TTC549 (cell line): ENCODE data around the gene RERG.

ENCODE experiments used
- FAIRE-seq: peaks from 2 replicates; lab custom pipeline; 2012; peaks lifted over from hg19 to GRCh38; lab: Jason Lieb, UNC

The RERG gene

DNA sequence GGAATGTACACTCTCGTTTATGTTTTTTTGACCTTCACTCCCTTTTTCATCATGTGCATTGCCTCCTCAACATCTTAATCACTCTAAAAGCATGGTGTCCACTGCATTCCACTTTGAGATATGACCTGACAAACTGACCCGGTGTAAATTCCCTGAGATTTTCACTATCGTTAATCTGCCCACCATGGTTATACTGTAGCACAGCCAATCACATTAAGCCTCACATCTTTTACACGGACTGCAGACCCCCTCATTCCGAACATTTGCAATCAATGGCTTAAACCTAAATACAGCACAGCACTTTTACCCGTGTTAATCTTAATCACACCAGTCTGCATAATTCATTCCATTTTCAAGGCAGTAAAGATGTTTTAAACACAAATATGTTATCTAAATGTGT is 2.4 kb downstream of the RERG start:
- no peak for FAIRE-seq

DNA sequence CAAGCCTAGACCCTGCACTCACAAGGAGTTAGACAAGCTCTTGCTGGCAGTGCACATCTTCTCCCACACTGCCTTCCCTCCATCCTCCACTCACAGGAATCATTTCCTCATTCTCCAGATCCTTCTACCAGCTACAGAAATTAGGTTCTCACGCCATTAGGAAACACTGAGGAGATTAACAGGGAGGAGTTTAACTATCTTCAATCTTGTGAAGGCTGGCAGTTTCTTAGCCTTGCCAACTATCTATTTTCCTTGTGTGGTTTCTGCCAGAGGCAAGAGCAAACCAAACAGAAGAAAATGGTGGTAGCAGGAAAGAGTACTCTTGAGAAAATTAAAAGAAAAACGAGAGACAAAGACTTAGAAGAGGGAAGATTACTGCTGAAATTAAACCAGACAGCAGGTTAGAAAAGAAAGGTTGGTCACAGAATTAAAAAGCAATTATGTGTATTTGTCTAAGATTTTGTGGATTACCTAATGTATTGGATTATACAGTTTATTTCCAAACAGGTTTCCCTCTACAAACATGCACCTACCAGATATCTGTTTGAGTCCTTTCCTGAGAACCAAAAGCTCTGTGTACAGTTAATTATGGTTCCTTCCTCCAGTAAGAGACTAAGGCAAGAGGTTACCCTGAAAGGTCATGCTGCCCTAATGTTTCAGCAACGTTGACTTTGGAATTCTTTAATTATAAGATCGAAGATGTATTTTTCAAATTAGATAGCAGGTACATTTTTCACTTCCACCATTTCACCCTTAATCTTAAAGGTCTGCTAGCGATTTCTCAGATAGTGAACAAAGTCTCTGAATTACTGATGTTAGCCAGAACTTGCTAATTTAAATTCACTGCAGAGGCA is 5.0 kb downstream of the RERG start:
- no peak for FAIRE-seq

DNA sequence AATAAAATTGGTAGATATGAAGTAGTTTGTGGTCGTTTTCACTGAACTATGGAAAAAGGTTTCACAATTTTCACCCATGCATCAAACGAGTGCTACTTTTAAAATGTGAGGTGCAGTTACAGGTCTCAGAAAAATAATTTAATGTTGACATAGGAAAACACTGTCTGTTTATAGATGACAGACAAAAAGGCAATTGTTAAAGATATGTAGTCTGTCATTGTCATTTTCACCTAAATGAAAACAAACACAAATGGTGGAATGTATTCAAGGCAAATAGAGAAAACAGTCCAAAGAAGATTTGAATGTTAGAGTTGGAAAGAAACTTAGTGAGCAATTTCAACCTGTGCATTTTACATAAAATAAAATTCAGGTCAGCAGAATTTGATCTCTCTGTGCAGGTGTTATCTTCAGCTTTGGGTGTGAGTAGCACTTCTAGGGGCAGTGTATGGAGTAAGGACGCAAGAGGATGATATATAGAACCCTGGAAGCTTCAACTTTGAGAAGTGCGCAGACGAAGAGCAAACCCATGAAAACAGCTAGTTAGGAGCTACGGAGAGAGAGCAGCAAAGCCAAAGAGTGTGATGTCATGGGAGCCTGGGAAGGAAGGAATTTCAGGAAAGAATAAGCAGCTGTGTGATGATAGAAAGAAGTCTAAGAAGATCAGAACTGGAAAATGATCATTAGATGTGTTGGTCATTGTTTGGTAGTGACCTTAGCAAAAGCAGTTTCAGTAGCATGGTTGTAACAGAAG is 6.2 kb downstream of the RERG start:
- no peak for FAIRE-seq

DNA sequence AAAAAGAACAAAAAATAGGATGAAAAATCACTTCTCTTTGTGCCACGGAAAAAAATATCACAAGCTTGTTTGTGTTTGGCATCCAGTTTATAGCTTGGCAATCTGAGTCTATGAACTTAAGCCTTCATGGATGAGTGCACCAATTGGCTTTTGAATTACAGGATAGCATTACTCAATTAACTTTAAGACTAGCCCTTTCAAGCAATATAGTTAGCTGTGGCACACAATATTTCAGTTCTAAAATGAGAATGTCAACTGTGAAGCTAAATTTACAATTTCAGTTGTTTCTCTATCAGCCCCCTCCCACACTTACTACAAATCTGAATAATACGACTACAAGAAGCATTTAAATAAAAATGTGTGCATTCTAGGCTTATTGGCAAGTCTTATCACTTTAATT is 8.3 kb downstream of the RERG start:
- no peak for FAIRE-seq

GRCh38 chr12:15209782-15210181 is 11.4 kb downstream of the RERG start:
- no peak for FAIRE-seq

DNA sequence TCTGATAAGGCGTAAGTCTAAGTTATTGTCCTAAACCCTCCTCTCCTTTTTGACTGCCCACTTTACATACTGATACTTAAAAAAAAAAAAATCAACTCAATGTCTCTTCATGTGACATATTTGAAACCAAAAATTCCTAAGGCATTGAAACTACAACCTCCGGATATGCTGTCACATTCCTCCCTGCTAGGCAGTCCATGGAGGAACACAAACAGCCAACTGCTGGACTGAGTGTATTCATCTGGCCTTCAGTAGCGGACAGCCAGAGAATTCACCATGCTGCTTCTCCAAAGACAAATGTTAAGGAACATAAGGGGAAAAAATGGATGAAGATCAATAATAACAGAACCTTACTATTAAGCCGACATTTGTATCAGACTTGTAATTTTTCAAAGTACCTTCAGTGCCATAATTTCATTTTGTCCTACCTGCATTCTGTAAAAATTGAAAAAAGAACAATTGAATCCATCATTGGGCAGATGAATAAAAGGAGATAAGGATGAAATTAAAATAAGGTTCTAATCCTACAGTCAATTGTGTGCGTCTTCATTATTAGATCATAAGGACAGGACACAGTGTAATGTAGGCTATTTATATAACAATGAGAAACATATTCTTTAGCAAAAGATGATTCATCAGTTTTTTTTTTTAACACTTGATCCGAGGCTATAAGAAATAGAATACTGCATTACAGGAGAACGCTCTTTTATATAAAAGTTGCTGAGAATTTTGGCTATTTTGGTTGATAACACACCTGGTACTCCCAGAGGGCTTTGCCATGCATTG is 12.2 kb downstream of the RERG start:
- no peak for FAIRE-seq

DNA sequence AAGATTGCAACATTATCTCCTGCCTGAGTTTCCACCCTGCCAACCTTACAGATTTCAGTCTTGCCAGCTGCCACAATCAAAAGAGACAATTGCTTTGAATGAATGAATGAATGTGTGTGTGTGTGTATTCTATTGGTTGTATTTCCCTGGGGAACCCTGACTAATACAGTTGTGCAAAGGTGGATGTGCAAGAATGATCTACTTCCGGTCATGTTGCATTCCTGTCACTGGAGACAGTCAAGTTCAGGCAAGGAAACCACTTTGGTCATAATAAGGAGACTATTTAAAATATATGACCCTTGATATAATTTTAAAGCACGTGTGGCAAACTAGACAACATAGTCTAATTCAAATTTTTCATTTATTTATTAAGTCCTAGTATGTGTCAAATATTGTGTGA is 13.1 kb downstream of the RERG start:
- no peak for FAIRE-seq

- no peak for FAIRE-seq
Measured at GRCh38 chr12:15206831-15207389, 14.3 kb downstream of the RERG start.

GRCh38 chr12:15206338-15206737 is 14.9 kb downstream of the RERG start:
- FAIRE-seq = no peak

- FAIRE-seq = no peak
Measured at GRCh38 chr12:15205341-15206010, 15.7 kb downstream of the RERG start.

DNA sequence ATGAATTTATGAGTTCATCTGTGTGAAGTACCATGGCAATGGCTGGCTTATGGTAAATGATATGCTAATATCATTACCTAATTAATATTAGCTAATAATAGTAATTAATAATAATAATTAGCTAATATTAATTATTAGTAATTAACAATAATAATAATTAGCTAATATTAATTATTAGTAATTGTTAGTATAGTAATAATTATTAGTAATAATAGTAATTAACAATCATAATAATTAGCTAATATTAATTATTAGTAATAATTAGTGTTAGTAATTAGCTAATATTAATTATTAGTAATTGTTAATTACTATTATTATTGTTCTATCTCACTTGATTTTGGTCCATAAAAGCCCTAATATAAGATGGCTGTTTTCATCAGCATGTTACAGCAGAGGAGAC is 19.8 kb downstream of the RERG start:
- FAIRE-seq = peak; percentile 87

DNA sequence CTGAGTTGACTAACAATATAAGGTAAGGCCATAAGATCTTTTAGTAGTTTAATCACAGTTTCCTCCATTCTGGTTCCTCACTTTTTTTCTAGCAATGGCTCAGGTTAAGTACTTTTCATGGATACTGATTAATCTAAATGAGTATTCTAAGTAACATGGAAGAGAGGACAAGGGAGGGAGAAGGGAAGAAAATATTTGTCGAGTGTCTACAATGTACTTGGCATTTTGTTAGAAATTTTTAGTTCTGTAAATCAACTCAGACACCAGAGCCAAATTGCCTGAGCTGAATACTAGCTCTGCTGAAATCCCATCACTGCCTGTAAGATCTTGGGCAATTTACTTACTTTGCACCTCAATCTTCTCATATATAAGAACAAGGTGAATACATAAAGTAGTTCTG is 20.2 kb downstream of the RERG start:
- FAIRE-seq = no peak

GRCh38 chr12:15200641-15201040 is 20.6 kb downstream of the RERG start:
- FAIRE-seq = no peak

- no peak for FAIRE-seq
Measured at GRCh38 chr12:15199930-15200329, 21.3 kb downstream of the RERG start.

GRCh38 chr12:15196678-15197505 is 24.3 kb downstream of the RERG start:
- FAIRE-seq = no peak

DNA sequence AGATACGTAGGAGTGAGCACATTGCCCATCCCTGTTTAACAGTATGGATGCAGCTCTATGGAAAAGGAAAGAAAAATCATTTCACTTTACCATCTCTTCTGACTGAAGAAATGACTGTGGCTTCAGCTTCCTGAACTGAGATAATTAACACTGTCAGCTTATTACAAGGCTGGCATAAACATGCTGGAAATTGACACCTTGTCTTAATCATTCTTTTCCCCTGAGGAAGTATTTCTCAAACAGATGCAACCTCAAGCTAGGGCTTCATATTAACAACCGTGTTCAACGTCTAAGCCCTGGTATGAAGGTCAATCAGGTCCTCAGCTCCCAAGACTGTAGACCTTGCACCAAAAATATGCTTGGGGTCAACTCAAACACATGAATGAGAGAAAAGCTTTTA is 25.0 kb downstream of the RERG start:
- no peak for FAIRE-seq

DNA sequence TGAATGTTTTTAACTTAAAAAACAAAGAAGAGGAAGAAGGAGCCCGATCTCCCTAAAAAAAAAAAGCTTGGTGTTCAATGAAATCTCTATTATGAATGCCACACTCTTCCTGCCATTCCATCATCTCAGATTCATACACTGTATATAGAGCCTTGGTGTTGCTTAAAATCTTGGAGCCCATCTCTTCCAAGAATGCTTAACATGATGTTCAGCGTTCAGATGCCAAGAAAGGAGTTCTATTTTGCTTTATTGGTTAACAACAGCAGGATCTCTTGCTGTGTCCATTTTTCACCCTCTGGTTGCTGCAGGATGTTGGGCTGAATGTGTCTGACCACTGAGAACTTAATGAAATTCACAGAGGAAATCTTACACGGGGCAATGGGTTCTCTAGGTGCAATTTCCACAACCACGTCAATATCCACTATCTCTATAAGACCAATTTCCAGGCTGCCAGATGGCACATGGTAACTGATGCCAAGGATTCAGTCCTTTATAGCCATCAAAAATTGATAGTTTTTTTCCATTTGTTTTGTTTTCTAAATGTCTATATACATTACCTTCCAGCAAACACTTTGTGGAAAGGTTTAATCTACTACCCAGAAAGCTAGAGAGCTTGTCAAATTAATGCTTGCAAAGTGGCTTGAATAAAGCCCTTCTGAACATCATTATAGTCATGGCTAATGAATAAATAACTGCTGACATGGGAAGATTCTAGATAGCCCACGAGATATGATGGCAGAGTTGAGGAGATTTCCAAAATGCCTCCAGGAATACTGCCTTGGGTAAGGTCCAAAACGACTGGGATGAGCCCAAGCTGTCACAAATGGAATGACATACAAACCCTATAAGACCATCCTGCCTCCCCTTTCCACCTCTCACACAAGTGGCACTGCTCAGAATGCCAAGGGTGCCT is 26.5 kb downstream of the RERG start:
- no peak for FAIRE-seq

DNA sequence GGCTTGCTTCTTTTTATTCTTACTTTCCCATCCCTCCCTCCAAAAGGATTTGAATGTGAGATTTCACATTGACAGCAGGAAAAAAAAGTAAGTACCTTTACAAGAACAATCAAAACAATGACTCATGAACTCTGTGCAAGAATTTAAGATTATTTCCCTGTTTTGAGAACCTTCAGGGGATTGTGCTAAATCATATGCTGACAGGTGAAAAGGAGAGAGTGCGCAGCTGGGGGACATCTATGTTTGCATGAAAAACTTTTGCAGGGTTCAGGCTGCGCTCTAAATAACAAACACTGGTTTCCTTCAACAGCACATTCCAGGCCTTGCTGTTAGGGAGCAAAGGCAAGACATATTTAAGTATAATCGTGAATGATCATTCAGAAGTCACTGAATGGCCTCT is 27.3 kb downstream of the RERG start:
- FAIRE-seq = no peak

- FAIRE-seq = no peak
Measured at GRCh38 chr12:15192720-15193119, 28.5 kb downstream of the RERG start.

DNA sequence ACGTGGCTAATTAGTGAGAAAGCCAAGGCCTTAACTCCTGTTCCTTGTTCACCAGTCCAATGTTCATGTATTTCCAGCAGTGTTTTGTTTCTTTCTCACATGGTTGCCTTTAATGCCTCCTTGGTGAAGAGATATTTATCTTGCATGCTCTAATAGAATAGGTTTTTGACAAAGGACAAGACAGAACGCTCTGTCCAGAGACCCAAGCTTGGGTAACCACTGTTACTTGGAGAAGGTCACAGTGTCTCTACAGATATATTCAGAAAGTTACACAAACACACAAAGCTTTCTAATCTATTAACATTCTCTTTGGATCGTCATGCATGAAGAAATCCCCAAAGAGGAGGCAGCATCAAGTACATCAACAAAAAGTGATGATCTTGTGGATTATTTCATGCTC is 33.1 kb downstream of the RERG start:
- FAIRE-seq = no peak
